IMR-90 (cell line): ENCODE data around the gene FAM236A.
"Not testable (repeated sequence)": the region's sequence is repeated elsewhere in the genome, so short reads cannot be mapped to it uniquely, and the experiment has no call there.

ENCODE experiments used
- CEBPB ChIP-seq: IDR thresholded peaks from 2 replicates; pipeline ENCODE4 v1.6.1; 2012; ENCODE audit warnings: low read depth, low read length, improper control_type of control experiment
- CTCF ChIP-seq: conservative IDR thresholded peaks from 2 replicates; pipeline ENCODE4 v1.5.1; 2012; ENCODE audit warnings: mild to moderate bottlenecking, low read depth, low read length, improper control_type of control experiment
- ELK1 ChIP-seq: fragments of 150-350 bp; IDR thresholded peaks from 2 replicates; pipeline ENCODE4 v1.6.1; 2016; ENCODE audit warnings: low read depth, mild to moderate bottlenecking, low read length, moderate library complexity, borderline replicate concordance
- MAFK ChIP-seq: IDR thresholded peaks from 2 replicates; pipeline ENCODE4 v1.6.1; 2012; ENCODE audit warnings: low read depth, low read length, improper control_type of control experiment
- MXI1 ChIP-seq: IDR thresholded peaks from 2 replicates; pipeline ENCODE4 v1.6.1; 2012; ENCODE audit warnings: low read depth, mild to moderate bottlenecking, low read length, moderate library complexity, borderline replicate concordance
- POLR2A ChIP-seq: IDR thresholded peaks from 2 replicates; pipeline ENCODE4 v1.6.1; 2012; ENCODE audit warnings: mild to moderate bottlenecking, low read depth, low read length
- RCOR1 ChIP-seq: IDR thresholded peaks from 2 replicates; pipeline ENCODE4 v1.6.1; 2012; ENCODE audit warnings: mild to moderate bottlenecking, low read length, improper control_type of control experiment; ENCODE audit not compliant: insufficient replicate concordance
- RFX5 ChIP-seq: IDR thresholded peaks from 2 replicates; pipeline ENCODE4 v1.8.0; 2012; ENCODE audit warnings: low read depth, mild to moderate bottlenecking, low read length, moderate library complexity
- USF2 ChIP-seq: fragments of 150-350 bp; IDR thresholded peaks from 2 replicates; pipeline ENCODE4 v1.6.1; 2017; ENCODE audit warnings: mild to moderate bottlenecking, antibody characterized with exemption, low read length, low read depth

- TF ChIP-seq CTCF, POLR2A, USF2, CEBPB, MXI1, RFX5, MAFK, RCOR1, ELK1: not testable (repeated sequence)
Observed at GRCh38 chrX:72937906-72938305, at the start of gene FAM236A.
